HepG2 (cell line): ENCODE measurements around the gene DLST. TPM values are rescaled to one million over a fixed set of nuclear protein-coding genes. Genes with fewer than 3 reads are reported as not detected.

ENCODE experiments used
- ELF3 ChIP-seq: IDR thresholded peaks from 2 replicates; pipeline ENCODE4 v1.6.1; 2016; ENCODE audit warnings: missing genetic modification reagents, missing compliant biosample characterization
- FOXK2 ChIP-seq: fragments of 450-650 bp; IDR thresholded peaks from 2 replicates; pipeline ENCODE4 v1.6.1; 2016
- GTF3A ChIP-seq: sonication (generic); formaldehyde crosslinking; conservative IDR thresholded peaks from 2 replicates; pipeline ENCODE4 v1.4.0; 2020; ENCODE audit warnings: mild to moderate bottlenecking, missing genetic modification reagents
- GZF1 ChIP-seq: sonication (generic); formaldehyde crosslinking; IDR thresholded peaks from 2 replicates; pipeline ENCODE4 v1.5.1; 2020; ENCODE audit warnings: mild to moderate bottlenecking, missing genetic modification reagents
- KAT8 ChIP-seq: IDR thresholded peaks from 2 replicates; pipeline ENCODE4 v1.6.1; 2016; ENCODE audit warnings: missing genetic modification reagents, missing compliant biosample characterization
- MED8 ChIP-seq: sonication (generic); formaldehyde crosslinking; IDR thresholded peaks from 2 replicates; pipeline ENCODE4 v1.8.1; 2023; ENCODE audit warnings: mild to moderate bottlenecking, missing genetic modification reagents; ENCODE audit not compliant: insufficient replicate concordance
- RBM39 ChIP-seq: fragments of 200-400 bp; formaldehyde crosslinking; IDR thresholded peaks from one replicate; pipeline ENCODE4 v1.6.1; 2018; ENCODE audit warnings: antibody characterized with exemption, mild to moderate bottlenecking, low read depth, low read length; ENCODE audit not compliant: poor library complexity, severe bottlenecking
- ZBTB4 ChIP-seq: sonication (generic); formaldehyde crosslinking; IDR thresholded peaks from 2 replicates; pipeline ENCODE4 v1.4.0; 2020; ENCODE audit warnings: missing genetic modification reagents, mild to moderate bottlenecking, borderline replicate concordance
- ZMYM2 ChIP-seq: sonication (generic); formaldehyde crosslinking; IDR thresholded peaks from 2 replicates; pipeline ENCODE4 v1.8.0; 2022; ENCODE audit warnings: mild to moderate bottlenecking, missing genetic modification reagents
- ZNF350 ChIP-seq: sonication (generic); formaldehyde crosslinking; IDR thresholded peaks from 2 replicates; pipeline ENCODE4 v1.4.0; 2020; ENCODE audit warnings: mild to moderate bottlenecking, low read depth, missing genetic modification reagents, borderline replicate concordance
- ZNF644 ChIP-seq: IDR thresholded peaks from 2 replicates; pipeline ENCODE4 v1.6.1; 2016; ENCODE audit warnings: low read depth
- polyA plus RNA-seq, 8 experiments: library from polyadenylated mRNA; depleted of rRNA in 3 of 8; stranded (reverse) in 7 of 8; unstranded in 1 of 8; fragments of >200 nt; fragmentation: Illumina TruSeq in 4 of 8; extraction: Trizol in 4 of 8; gene quantifications; 2 replicates each; pipeline versions ENCODE4 v1.2.1 to v1.2.3, GENCODE V29; 2011 to 2016; ENCODE audit warnings: low read depth in 4 of 8, missing spikeins in 1 of 8, mixed read lengths in 1 of 8; ENCODE audit not compliant: insufficient read depth in 1 of 8
- total RNA-seq, 5 experiments: library from RNA; depleted of rRNA; stranded (reverse); fragments of >200 nt; fragmentation: Illumina TruSeq; extraction: Trizol; gene quantifications; 2 replicates each; pipeline ENCODE4 v1.2.3, GENCODE V29; 2016; ENCODE audit warnings: low read depth in 1 of 5
- TF ChIP-seq, protein P1 (sequence below): sonication (generic); formaldehyde crosslinking; IDR thresholded peaks from 2 replicates; pipeline ENCODE4 v1.4.0; 2020; ENCODE audit warnings: mild to moderate bottlenecking, missing genetic modification reagents
- TF ChIP-seq, protein P2 (sequence below): sonication (generic); formaldehyde crosslinking; IDR thresholded peaks from 2 replicates; pipeline ENCODE4 v1.5.0; 2020; ENCODE audit warnings: mild to moderate bottlenecking, missing genetic modification reagents, moderate library complexity
- TF ChIP-seq, protein P3 (sequence below): IDR thresholded peaks from 2 replicates; pipeline ENCODE4 v1.6.1; 2016; ENCODE audit warnings: mild to moderate bottlenecking, missing biosample characterization, missing genetic modification reagents

DLST gene
- total and polyA plus RNA-seq, 2 of the 13 experiments (the other 11 are each of a cell fraction or from before 2014, with no cell fraction given) = 56.5 to 94.3 TPM

DNA sequence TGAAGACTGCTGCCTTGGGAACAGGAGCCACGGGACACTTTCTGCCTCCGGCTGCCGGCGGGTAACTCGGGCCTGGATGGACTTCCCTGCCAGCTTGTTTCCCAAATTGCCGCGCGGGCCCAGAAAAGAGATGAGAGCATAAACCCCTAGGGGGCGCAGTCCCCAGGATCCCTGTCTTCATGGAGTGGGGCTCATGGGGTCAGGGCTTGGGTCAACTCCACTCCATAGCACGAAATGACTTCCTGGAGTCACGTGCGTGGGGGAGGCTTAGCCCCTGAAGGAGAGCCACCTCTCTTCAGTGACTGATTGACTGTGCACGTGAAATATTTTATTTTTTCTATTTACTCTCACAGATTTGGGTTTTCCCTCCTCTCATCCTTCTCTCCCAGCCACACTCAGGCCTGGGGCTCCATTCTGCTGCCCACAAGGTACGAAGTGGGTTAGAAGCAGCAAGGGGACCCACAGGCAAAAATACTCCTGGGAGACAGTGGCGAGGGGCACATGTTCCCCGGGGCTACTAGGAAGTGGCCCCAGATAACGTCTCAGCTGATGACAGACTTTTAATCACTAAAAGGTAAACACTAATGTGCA lies 63.6 kb downstream of the DLST start (continued):
- TF ChIP-seq MED8 (CRISPR knock-in tag) (no peak), ELF3 (peak; percentile 54; the same call in 1 of the 2 replicates), ZBTB4 (CRISPR knock-in tag) (peak; percentile 93; the same call in 1 of the 2 replicates), ZMYM2 (CRISPR knock-in tag) (no peak), RBM39 (no peak), GTF3A (0 out of 2 replicates have a peak, but pooled peaks have one; percentile 41), GZF1 (CRISPR knock-in tag) (no peak), ZNF350 (CRISPR knock-in tag) (0 out of 2 replicates have a peak, but pooled peaks have one; percentile 33), FOXK2 (0 out of 2 replicates have a peak, but pooled peaks have one; percentile 10), ZNF644 (CRISPR knock-in tag) (no peak), KAT8 (CRISPR knock-in tag) (peak; percentile 56; the same call in 1 of the 2 replicates)
- TF ChIP-seq, protein P1, sequence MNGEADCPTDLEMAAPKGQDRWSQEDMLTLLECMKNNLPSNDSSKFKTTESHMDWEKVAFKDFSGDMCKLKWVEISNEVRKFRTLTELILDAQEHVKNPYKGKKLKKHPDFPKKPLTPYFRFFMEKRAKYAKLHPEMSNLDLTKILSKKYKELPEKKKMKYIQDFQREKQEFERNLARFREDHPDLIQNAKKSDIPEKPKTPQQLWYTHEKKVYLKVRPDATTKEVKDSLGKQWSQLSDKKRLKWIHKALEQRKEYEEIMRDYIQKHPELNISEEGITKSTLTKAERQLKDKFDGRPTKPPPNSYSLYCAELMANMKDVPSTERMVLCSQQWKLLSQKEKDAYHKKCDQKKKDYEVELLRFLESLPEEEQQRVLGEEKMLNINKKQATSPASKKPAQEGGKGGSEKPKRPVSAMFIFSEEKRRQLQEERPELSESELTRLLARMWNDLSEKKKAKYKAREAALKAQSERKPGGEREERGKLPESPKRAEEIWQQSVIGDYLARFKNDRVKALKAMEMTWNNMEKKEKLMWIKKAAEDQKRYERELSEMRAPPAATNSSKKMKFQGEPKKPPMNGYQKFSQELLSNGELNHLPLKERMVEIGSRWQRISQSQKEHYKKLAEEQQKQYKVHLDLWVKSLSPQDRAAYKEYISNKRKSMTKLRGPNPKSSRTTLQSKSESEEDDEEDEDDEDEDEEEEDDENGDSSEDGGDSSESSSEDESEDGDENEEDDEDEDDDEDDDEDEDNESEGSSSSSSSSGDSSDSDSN (CRISPR knock-in tag) = 0 out of 2 replicates have a peak, but pooled peaks have one; percentile 24
- TF ChIP-seq, protein P2, sequence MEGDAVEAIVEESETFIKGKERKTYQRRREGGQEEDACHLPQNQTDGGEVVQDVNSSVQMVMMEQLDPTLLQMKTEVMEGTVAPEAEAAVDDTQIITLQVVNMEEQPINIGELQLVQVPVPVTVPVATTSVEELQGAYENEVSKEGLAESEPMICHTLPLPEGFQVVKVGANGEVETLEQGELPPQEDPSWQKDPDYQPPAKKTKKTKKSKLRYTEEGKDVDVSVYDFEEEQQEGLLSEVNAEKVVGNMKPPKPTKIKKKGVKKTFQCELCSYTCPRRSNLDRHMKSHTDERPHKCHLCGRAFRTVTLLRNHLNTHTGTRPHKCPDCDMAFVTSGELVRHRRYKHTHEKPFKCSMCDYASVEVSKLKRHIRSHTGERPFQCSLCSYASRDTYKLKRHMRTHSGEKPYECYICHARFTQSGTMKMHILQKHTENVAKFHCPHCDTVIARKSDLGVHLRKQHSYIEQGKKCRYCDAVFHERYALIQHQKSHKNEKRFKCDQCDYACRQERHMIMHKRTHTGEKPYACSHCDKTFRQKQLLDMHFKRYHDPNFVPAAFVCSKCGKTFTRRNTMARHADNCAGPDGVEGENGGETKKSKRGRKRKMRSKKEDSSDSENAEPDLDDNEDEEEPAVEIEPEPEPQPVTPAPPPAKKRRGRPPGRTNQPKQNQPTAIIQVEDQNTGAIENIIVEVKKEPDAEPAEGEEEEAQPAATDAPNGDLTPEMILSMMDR (CRISPR knock-in tag) = peak; percentile 61
- TF ChIP-seq, protein P3, sequence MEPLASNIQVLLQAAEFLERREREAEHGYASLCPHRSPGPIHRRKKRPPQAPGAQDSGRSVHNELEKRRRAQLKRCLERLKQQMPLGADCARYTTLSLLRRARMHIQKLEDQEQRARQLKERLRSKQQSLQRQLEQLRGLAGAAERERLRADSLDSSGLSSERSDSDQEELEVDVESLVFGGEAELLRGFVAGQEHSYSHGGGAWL (CRISPR knock-in tag) = no peak
